K562 (cell line): ENCODE data around the gene ZNF335. TPM values are rescaled to one million over a fixed set of nuclear protein-coding genes. Genes with fewer than 3 reads are reported as not detected.

Experiments
- AFF1 ChIP-seq, 2 experiments: fragments of 450-650 bp; IDR thresholded peaks; 2 replicates each; pipeline ENCODE4 v1.6.1; 2018; ENCODE audit warnings: mild to moderate bottlenecking in 2 of 2, low read depth in 1 of 2; ENCODE audit not compliant: partially characterized antibody in 2 of 2
- CUX1 ChIP-seq: fragments of 200-800 bp; sonication (Bioruptor generic); IDR thresholded peaks from 2 replicates; pipeline ENCODE4 v1.6.1; 2016; ENCODE audit warnings: missing genetic modification characterization, missing compliant biosample characterization
- ESRRA ChIP-seq: fragments of 450-650 bp; IDR thresholded peaks from 2 replicates; pipeline ENCODE4 v1.6.1; 2014; ENCODE audit warnings: low read depth, mild to moderate bottlenecking, moderate library complexity, borderline replicate concordance
- ETS2 ChIP-seq: IDR thresholded peaks from 2 replicates; pipeline ENCODE4 v1.6.1; 2016; ENCODE audit warnings: borderline replicate concordance, missing genetic modification characterization, mild to moderate bottlenecking, moderate library complexity, missing compliant biosample characterization; ENCODE audit not compliant: poor library complexity, severe bottlenecking
- ETV6 ChIP-seq, 3 experiments: fragments of 150-350 bp in 1 of 3; sonication (generic) in 1 of 3; formaldehyde crosslinking in 1 of 3; IDR thresholded peaks; 2 replicates each; pipeline versions ENCODE4 v1.6.1 to v1.8.0; 2014 to 2022; ENCODE audit warnings: borderline replicate concordance in 2 of 3, low read depth in 2 of 3, antibody characterized with exemption in 1 of 3, low read length in 1 of 3, mild to moderate bottlenecking in 1 of 3, missing genetic modification reagents in 1 of 3
- FOXK2 ChIP-seq, 2 experiments: fragments of 450-650 bp; IDR thresholded peaks in 1 of 2; conservative IDR thresholded peaks in 1 of 2; 2 replicates each; pipeline ENCODE4 v1.6.1; 2016; ENCODE audit warnings: low read depth in 2 of 2, mild to moderate bottlenecking in 1 of 2
- HDAC3 ChIP-seq: fragments of 450-650 bp; IDR thresholded peaks from 2 replicates; pipeline ENCODE4 v1.6.1; 2018; ENCODE audit warnings: borderline replicate concordance, mild to moderate bottlenecking, moderate library complexity; ENCODE audit not compliant: partially characterized antibody
- JUND ChIP-seq, 2 experiments: IDR thresholded peaks; 2 replicates in 1 of 2; 3 replicates in 1 of 2; pipeline ENCODE4 v1.6.1; 2011; ENCODE audit warnings: borderline replicate concordance in 2 of 2, low read depth in 2 of 2, low read length in 2 of 2, improper control_type of control experiment in 1 of 2, missing biosample characterization in 1 of 2, missing genetic modification characterization in 1 of 2, missing genetic modification reagents in 1 of 2
- NR2C2 ChIP-seq, 2 experiments: fragments of 200-800 bp in 1 of 2; sonication (Bioruptor generic) in 1 of 2; sonication (generic) in 1 of 2; formaldehyde crosslinking in 1 of 2; IDR thresholded peaks; 2 replicates each; pipeline versions ENCODE4 v1.6.1 to v1.8.0; 2016 to 2022; ENCODE audit warnings: mild to moderate bottlenecking in 1 of 2, missing compliant biosample characterization in 1 of 2, missing genetic modification characterization in 1 of 2, missing genetic modification reagents in 1 of 2
- SMARCE1 ChIP-seq: fragments of 450-650 bp; IDR thresholded peaks from 2 replicates; pipeline ENCODE4 v1.7.1; 2016; ENCODE audit warnings: mild to moderate bottlenecking
- STAT5B ChIP-seq: fragments of 250-450 bp; sonication (Bioruptor Pico); IDR thresholded peaks from 2 replicates; pipeline ENCODE4 v1.8.0; 2021; ENCODE audit warnings: mild to moderate bottlenecking, inconsistent platforms
- ZC3H4 ChIP-seq: sonication (generic); formaldehyde crosslinking; IDR thresholded peaks from 2 replicates; pipeline ENCODE4 v1.9.0; 2021; ENCODE audit warnings: missing genetic modification reagents, borderline replicate concordance
- ZNF384 ChIP-seq: IDR thresholded peaks from 2 replicates; pipeline ENCODE4 v1.6.1; 2012; ENCODE audit warnings: low read depth, low read length, improper control_type of control experiment
- polyA plus RNA-seq, 8 experiments: library from polyadenylated mRNA; depleted of rRNA in 4 of 8; stranded (reverse) in 5 of 8; unstranded in 3 of 8; fragments of >200 nt; fragmentation: Nextera tagmentation in 2 of 8; fragmentation: Illumina TruSeq in 1 of 8; extraction: Ambion mirVana in 2 of 8; extraction: Trizol in 1 of 8; gene quantifications; 2 replicates each; pipeline versions ENCODE4 v1.2.1 to v1.2.3, GENCODE V29; 2011 to 2014; ENCODE audit warnings: inconsistent platforms in 1 of 8, missing spikeins in 1 of 8
- total RNA-seq, 7 experiments: library from RNA; depleted of rRNA in 6 of 7; stranded (reverse); fragments of >200 nt in 6 of 7; fragmentation: Illumina TruSeq in 2 of 7; extraction: Trizol in 2 of 7; gene quantifications; 2 replicates each; pipeline versions ENCODE4 v1.2.1 to v1.2.3, GENCODE V29; 2011 to 2021; ENCODE audit warnings: low replicate concordance in 1 of 7

The ZNF335 gene
- total and polyA plus RNA-seq, 9 of the 15 experiments (the other 6 are each of a cell fraction or from before 2014, with no cell fraction given) = 0.39 to 16.0 (median 7.6) TPM

- TF ChIP-seq NR2C2 (CRISPR knock-in tag; IDR thresholded peaks at IDR 0.05) (no peak), NR2C2 (tag; IDR thresholded peaks at IDR 0.05) (peak; percentile 52; the same call in 1 of the 2 replicates), CUX1 (CRISPR knock-in tag) (0 out of 2 replicates have a peak, but pooled peaks have one; percentile 66), ETS2 (no peak), STAT5B (no peak), ESRRA (peak; percentile 91; the same call in 1 of the 2 replicates), FOXK2 (conservative IDR thresholded peaks at IDR 0.05 in 1 of 2, IDR thresholded peaks at IDR 0.05 in 1 of 2; ENCODE audit: low read depth in 2 of 2) (peak in 1 of 2 experiments; percentile 86; a peak in 1 of 4 replicates), HDAC3 (peak; percentile 94), ZC3H4 (no peak), SMARCE1 (peak; percentile 95), JUND (IDR thresholded peaks at IDR 0.05; ENCODE audit: borderline replicate concordance, low read depth, low read length) (peak; percentile 44; the same call in 1 of the 2 replicates), JUND (tag; IDR thresholded peaks at IDR 0.05; ENCODE audit: borderline replicate concordance, low read depth, low read length) (no peak), AFF1 (IDR thresholded peaks at IDR 0.05; ENCODE audit: low read depth in 1 of 2, partially characterized antibody in 2 of 2) (peak in 1 of 2 experiments; percentile 89), ETV6 (IDR thresholded peaks at IDR 0.05; ENCODE audit: borderline replicate concordance in 1 of 2, low read depth in 2 of 2, low read length in 1 of 2) (no peak), ETV6 (CRISPR knock-in tag; IDR thresholded peaks at IDR 0.05; ENCODE audit: borderline replicate concordance) (no peak), ZNF384 (peak; percentile 39; the same call in 1 of the 2 replicates)
These were observed 36.5 kb downstream of the ZNF335 start (continued) for GRCh38 chr20:45935416-45936046.
